HEK293 (cell line): ENCODE measurements around the gene KLF16.
A peak's percentile ranks its signal among the peaks of the same experiment; 100 is the strongest.

ENCODE experiments used
- MYNN ChIP-seq: fragments of 450-650 bp; formaldehyde crosslinking; IDR thresholded peaks from 2 replicates; pipeline ENCODE4 v1.5.1; 2016; ENCODE audit warnings: missing biosample characterization, missing genetic modification characterization, borderline replicate concordance
- ZBTB17 ChIP-seq: fragments of 450-650 bp; formaldehyde crosslinking; IDR thresholded peaks from 2 replicates; pipeline ENCODE4 v1.5.1; 2016; ENCODE audit warnings: missing biosample characterization, missing genetic modification characterization
- ZBTB21 ChIP-seq: fragments of 450-650 bp; formaldehyde crosslinking; IDR thresholded peaks from 2 replicates; pipeline ENCODE4 v1.5.1; 2017; ENCODE audit warnings: missing biosample characterization, missing genetic modification characterization
- ZFHX2 ChIP-seq: fragments of 450-650 bp; formaldehyde crosslinking; conservative IDR thresholded peaks from 2 replicates; pipeline ENCODE4 v1.5.1; 2016; ENCODE audit warnings: missing biosample characterization, missing genetic modification characterization
- ZNF302 ChIP-seq: fragments of 450-650 bp; formaldehyde crosslinking; IDR thresholded peaks from 2 replicates; pipeline ENCODE4 v1.5.1; 2016; ENCODE audit warnings: missing biosample characterization, missing genetic modification characterization, low read depth
- ZNF571 ChIP-seq: fragments of 450-650 bp; formaldehyde crosslinking; IDR thresholded peaks from 2 replicates; pipeline ENCODE4 v1.5.0; 2017; ENCODE audit warnings: missing biosample characterization, missing genetic modification characterization
- ZNF585B ChIP-seq: fragments of 450-650 bp; formaldehyde crosslinking; IDR thresholded peaks from 2 replicates; pipeline ENCODE4 v1.5.1; 2016; ENCODE audit warnings: missing biosample characterization, missing genetic modification characterization
- ZNF610 ChIP-seq: fragments of 450-650 bp; formaldehyde crosslinking; IDR thresholded peaks from 2 replicates; pipeline ENCODE4 v1.5.1; 2016; ENCODE audit warnings: missing biosample characterization, missing genetic modification characterization, borderline replicate concordance
- ZNF621 ChIP-seq: fragments of 450-650 bp; formaldehyde crosslinking; IDR thresholded peaks from 2 replicates; pipeline ENCODE4 v1.5.1; 2017; ENCODE audit warnings: missing biosample characterization, missing genetic modification characterization
- ZNF707 ChIP-seq: fragments of 450-650 bp; formaldehyde crosslinking; IDR thresholded peaks from 2 replicates; pipeline ENCODE4 v1.5.1; 2016; ENCODE audit warnings: missing biosample characterization, missing genetic modification characterization
- ZNF837 ChIP-seq: fragments of 450-650 bp; formaldehyde crosslinking; IDR thresholded peaks from 2 replicates; pipeline ENCODE4 v1.5.1; 2016; ENCODE audit warnings: missing biosample characterization, missing genetic modification characterization
- TF ChIP-seq, protein P1 (sequence below): fragments of 450-650 bp; formaldehyde crosslinking; IDR thresholded peaks from 2 replicates; pipeline ENCODE4 v1.5.1; 2016; ENCODE audit warnings: missing biosample characterization, missing genetic modification characterization, borderline replicate concordance
- TF ChIP-seq, protein P2 (sequence below): fragments of 450-650 bp; formaldehyde crosslinking; IDR thresholded peaks from 2 replicates; pipeline ENCODE4 v1.5.1; 2017; ENCODE audit warnings: missing biosample characterization, missing genetic modification characterization
- TF ChIP-seq, protein P3 (sequence below): fragments of 450-650 bp; formaldehyde crosslinking; IDR thresholded peaks from 2 replicates; pipeline ENCODE4 v1.5.1; 2016; ENCODE audit warnings: missing biosample characterization, missing genetic modification characterization
- TF ChIP-seq, protein P4 (sequence below): fragments of 450-650 bp; formaldehyde crosslinking; IDR thresholded peaks from 2 replicates; pipeline ENCODE4 v1.5.1; 2017; ENCODE audit warnings: missing biosample characterization, missing genetic modification characterization
- TF ChIP-seq, protein P5 (sequence below): fragments of 450-650 bp; formaldehyde crosslinking; IDR thresholded peaks from 2 replicates; pipeline ENCODE4 v1.5.1; 2016; ENCODE audit warnings: missing biosample characterization, missing genetic modification characterization
- TF ChIP-seq, protein P6 (sequence below): fragments of 450-650 bp; formaldehyde crosslinking; IDR thresholded peaks from 2 replicates; pipeline ENCODE4 v1.5.1; 2016; ENCODE audit warnings: missing biosample characterization, missing genetic modification characterization, borderline replicate concordance
- TF ChIP-seq, protein P7 (sequence below): fragments of 450-650 bp; formaldehyde crosslinking; IDR thresholded peaks from 2 replicates; pipeline ENCODE4 v1.5.1; 2016; ENCODE audit warnings: missing biosample characterization, missing genetic modification characterization
- TF ChIP-seq, protein P8 (sequence below): fragments of 450-650 bp; formaldehyde crosslinking; IDR thresholded peaks from 2 replicates; pipeline ENCODE4 v1.5.1; 2016; ENCODE audit warnings: missing biosample characterization, missing genetic modification characterization, low read depth

The KLF16 gene

DNA sequence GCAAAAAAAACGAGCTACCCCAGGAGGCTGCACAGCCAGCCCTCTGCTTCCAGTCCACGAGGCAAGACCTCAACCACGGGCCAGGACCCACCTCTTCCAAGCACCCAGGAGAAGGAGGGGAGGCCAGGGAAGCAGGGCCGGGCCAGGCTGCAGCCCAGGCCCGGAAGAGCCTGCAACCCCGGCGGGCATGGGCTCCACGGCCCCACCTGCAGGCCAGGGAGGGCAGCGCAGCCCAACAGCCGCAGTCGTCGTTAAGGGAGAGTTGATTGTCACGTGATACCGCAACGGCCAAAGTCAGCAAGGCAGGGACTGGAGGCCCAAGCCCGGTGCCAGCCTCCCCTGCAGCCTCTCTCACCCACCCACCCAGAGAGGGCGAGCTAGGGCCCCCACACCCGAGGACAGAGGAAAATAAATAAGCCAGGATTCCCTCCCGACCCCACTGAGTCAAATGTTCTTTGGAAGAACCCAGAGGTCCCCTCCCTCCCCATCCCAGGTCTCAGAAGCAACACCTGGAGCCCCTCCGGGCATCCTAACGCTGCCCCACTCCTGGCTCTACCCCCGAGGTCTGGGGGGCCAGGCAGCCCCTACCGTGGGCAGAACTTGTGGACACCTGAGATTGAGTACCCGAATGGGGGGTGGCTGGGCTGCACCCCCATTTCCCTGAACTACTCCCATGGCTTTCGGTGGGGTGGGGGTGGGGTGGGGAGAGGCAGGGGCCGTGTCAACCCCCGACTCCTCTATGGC, 9.9 kb downstream of the KLF16 start (continued):
- TF ChIP-seq, protein P1, sequence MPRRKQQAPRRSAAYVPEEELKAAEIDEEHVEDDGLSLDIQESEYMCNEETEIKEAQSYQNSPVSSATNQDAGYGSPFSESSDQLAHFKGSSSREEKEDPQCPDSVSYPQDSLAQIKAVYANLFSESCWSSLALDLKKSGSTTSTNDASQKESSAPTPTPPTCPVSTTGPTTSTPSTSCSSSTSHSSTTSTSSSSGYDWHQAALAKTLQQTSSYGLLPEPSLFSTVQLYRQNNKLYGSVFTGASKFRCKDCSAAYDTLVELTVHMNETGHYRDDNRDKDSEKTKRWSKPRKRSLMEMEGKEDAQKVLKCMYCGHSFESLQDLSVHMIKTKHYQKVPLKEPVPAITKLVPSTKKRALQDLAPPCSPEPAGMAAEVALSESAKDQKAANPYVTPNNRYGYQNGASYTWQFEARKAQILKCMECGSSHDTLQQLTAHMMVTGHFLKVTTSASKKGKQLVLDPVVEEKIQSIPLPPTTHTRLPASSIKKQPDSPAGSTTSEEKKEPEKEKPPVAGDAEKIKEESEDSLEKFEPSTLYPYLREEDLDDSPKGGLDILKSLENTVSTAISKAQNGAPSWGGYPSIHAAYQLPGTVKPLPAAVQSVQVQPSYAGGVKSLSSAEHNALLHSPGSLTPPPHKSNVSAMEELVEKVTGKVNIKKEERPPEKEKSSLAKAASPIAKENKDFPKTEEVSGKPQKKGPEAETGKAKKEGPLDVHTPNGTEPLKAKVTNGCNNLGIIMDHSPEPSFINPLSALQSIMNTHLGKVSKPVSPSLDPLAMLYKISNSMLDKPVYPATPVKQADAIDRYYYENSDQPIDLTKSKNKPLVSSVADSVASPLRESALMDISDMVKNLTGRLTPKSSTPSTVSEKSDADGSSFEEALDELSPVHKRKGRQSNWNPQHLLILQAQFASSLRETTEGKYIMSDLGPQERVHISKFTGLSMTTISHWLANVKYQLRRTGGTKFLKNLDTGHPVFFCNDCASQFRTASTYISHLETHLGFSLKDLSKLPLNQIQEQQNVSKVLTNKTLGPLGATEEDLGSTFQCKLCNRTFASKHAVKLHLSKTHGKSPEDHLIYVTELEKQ (tag by site-specific recombination), result peak; percentile 58; the same call in 1 of the 2 replicates
- TF ChIP-seq ZBTB21 (tag by site-specific recombination), result no peak
- TF ChIP-seq, protein P2, sequence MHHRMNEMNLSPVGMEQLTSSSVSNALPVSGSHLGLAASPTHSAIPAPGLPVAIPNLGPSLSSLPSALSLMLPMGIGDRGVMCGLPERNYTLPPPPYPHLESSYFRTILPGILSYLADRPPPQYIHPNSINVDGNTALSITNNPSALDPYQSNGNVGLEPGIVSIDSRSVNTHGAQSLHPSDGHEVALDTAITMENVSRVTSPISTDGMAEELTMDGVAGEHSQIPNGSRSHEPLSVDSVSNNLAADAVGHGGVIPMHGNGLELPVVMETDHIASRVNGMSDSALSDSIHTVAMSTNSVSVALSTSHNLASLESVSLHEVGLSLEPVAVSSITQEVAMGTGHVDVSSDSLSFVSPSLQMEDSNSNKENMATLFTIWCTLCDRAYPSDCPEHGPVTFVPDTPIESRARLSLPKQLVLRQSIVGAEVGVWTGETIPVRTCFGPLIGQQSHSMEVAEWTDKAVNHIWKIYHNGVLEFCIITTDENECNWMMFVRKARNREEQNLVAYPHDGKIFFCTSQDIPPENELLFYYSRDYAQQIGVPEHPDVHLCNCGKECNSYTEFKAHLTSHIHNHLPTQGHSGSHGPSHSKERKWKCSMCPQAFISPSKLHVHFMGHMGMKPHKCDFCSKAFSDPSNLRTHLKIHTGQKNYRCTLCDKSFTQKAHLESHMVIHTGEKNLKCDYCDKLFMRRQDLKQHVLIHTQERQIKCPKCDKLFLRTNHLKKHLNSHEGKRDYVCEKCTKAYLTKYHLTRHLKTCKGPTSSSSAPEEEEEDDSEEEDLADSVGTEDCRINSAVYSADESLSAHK, result no peak
- TF ChIP-seq, protein P3, sequence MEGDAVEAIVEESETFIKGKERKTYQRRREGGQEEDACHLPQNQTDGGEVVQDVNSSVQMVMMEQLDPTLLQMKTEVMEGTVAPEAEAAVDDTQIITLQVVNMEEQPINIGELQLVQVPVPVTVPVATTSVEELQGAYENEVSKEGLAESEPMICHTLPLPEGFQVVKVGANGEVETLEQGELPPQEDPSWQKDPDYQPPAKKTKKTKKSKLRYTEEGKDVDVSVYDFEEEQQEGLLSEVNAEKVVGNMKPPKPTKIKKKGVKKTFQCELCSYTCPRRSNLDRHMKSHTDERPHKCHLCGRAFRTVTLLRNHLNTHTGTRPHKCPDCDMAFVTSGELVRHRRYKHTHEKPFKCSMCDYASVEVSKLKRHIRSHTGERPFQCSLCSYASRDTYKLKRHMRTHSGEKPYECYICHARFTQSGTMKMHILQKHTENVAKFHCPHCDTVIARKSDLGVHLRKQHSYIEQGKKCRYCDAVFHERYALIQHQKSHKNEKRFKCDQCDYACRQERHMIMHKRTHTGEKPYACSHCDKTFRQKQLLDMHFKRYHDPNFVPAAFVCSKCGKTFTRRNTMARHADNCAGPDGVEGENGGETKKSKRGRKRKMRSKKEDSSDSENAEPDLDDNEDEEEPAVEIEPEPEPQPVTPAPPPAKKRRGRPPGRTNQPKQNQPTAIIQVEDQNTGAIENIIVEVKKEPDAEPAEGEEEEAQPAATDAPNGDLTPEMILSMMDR (tag by site-specific recombination), result peak; percentile 95
- TF ChIP-seq MYNN, result no peak
- TF ChIP-seq, protein P4, sequence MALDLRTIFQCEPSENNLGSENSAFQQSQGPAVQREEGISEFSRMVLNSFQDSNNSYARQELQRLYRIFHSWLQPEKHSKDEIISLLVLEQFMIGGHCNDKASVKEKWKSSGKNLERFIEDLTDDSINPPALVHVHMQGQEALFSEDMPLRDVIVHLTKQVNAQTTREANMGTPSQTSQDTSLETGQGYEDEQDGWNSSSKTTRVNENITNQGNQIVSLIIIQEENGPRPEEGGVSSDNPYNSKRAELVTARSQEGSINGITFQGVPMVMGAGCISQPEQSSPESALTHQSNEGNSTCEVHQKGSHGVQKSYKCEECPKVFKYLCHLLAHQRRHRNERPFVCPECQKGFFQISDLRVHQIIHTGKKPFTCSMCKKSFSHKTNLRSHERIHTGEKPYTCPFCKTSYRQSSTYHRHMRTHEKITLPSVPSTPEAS, result no peak
- TF ChIP-seq, protein P5, sequence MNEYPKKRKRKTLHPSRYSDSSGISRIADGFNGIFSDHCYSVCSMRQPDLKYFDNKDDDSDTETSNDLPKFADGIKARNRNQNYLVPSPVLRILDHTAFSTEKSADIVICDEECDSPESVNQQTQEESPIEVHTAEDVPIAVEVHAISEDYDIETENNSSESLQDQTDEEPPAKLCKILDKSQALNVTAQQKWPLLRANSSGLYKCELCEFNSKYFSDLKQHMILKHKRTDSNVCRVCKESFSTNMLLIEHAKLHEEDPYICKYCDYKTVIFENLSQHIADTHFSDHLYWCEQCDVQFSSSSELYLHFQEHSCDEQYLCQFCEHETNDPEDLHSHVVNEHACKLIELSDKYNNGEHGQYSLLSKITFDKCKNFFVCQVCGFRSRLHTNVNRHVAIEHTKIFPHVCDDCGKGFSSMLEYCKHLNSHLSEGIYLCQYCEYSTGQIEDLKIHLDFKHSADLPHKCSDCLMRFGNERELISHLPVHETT (tag by site-specific recombination), result no peak; the same call in 1 of the 2 replicates
- TF ChIP-seq, protein P6, sequence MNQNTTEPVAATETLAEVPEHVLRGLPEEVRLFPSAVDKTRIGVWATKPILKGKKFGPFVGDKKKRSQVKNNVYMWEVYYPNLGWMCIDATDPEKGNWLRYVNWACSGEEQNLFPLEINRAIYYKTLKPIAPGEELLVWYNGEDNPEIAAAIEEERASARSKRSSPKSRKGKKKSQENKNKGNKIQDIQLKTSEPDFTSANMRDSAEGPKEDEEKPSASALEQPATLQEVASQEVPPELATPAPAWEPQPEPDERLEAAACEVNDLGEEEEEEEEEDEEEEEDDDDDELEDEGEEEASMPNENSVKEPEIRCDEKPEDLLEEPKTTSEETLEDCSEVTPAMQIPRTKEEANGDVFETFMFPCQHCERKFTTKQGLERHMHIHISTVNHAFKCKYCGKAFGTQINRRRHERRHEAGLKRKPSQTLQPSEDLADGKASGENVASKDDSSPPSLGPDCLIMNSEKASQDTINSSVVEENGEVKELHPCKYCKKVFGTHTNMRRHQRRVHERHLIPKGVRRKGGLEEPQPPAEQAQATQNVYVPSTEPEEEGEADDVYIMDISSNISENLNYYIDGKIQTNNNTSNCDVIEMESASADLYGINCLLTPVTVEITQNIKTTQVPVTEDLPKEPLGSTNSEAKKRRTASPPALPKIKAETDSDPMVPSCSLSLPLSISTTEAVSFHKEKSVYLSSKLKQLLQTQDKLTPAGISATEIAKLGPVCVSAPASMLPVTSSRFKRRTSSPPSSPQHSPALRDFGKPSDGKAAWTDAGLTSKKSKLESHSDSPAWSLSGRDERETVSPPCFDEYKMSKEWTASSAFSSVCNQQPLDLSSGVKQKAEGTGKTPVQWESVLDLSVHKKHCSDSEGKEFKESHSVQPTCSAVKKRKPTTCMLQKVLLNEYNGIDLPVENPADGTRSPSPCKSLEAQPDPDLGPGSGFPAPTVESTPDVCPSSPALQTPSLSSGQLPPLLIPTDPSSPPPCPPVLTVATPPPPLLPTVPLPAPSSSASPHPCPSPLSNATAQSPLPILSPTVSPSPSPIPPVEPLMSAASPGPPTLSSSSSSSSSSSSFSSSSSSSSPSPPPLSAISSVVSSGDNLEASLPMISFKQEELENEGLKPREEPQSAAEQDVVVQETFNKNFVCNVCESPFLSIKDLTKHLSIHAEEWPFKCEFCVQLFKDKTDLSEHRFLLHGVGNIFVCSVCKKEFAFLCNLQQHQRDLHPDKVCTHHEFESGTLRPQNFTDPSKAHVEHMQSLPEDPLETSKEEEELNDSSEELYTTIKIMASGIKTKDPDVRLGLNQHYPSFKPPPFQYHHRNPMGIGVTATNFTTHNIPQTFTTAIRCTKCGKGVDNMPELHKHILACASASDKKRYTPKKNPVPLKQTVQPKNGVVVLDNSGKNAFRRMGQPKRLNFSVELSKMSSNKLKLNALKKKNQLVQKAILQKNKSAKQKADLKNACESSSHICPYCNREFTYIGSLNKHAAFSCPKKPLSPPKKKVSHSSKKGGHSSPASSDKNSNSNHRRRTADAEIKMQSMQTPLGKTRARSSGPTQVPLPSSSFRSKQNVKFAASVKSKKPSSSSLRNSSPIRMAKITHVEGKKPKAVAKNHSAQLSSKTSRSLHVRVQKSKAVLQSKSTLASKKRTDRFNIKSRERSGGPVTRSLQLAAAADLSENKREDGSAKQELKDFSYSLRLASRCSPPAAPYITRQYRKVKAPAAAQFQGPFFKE, result no peak
- TF ChIP-seq, protein P7, sequence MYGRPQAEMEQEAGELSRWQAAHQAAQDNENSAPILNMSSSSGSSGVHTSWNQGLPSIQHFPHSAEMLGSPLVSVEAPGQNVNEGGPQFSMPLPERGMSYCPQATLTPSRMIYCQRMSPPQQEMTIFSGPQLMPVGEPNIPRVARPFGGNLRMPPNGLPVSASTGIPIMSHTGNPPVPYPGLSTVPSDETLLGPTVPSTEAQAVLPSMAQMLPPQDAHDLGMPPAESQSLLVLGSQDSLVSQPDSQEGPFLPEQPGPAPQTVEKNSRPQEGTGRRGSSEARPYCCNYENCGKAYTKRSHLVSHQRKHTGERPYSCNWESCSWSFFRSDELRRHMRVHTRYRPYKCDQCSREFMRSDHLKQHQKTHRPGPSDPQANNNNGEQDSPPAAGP, result peak; percentile 86
- TF ChIP-seq ZBTB17 (tag by site-specific recombination), result no peak
- TF ChIP-seq ZNF621 (tag by site-specific recombination), result no peak
- TF ChIP-seq ZNF837 (tag by site-specific recombination), result no peak
- TF ChIP-seq ZNF571, result no peak
- TF ChIP-seq ZNF707 (tag by site-specific recombination), result no peak
- TF ChIP-seq ZFHX2 (tag by site-specific recombination), result peak; percentile 30; the same call in 1 of the 2 replicates
- TF ChIP-seq ZNF302, result no peak
- TF ChIP-seq, protein P8, sequence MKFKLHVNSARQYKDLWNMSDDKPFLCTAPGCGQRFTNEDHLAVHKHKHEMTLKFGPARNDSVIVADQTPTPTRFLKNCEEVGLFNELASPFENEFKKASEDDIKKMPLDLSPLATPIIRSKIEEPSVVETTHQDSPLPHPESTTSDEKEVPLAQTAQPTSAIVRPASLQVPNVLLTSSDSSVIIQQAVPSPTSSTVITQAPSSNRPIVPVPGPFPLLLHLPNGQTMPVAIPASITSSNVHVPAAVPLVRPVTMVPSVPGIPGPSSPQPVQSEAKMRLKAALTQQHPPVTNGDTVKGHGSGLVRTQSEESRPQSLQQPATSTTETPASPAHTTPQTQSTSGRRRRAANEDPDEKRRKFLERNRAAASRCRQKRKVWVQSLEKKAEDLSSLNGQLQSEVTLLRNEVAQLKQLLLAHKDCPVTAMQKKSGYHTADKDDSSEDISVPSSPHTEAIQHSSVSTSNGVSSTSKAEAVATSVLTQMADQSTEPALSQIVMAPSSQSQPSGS (tag by site-specific recombination), result no peak
- peak; percentile 42; the same call in 1 of the 2 replicates for TF ChIP-seq ZNF610 (tag by site-specific recombination)
- no peak for TF ChIP-seq ZNF585B (tag by site-specific recombination)
